Pons (tissue), 1 donor: ENCODE data around the gene KATNBL1.

Experiments
- DNase-seq: peaks from one replicate; pipeline ENCODE4 v3.0.0-alpha.2; 2016; ENCODE audit warnings: low spot score

The KATNBL1 gene

DNA sequence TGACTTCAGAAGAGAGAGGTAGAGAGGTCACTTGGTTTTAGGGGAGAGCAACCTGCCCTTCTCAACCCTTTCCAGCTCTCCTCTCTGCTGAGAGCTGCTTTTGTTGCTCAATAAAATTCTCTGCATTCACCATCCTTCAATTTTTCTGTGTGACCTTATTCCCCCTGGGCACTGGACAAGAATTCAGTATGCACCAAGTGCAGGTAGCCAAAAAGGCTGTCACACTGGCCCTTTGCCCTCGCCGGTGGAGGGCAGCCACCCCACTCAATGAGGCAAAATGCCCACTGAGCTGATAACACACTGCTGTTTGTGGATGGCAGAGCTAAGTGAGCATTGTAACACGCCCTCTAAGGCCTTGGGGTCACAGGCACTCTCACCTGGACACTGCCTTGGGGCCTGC is 95.2 kb downstream of the KATNBL1 start:
- no peak for DNase-seq

DNA sequence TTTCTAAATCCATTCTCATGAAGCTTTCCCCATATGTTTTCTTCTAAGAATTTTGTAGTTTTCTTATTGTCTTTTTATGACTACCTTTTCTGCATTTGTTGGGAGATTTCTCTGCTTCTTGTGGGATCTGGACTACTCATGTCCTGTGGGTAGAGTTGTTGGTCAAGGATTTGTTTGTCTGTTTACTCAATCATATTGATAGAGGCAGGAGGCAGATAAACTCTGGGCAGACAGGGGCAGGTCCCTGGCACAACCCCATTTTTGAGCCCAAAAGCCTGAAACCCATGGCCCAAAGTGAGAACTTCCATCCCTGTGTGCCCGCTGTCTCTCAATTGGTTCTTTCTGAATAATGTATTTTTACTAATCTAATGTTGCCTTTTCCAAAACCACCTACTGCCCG is 95.7 kb downstream of the KATNBL1 start:
- no peak for DNase-seq

- no peak for DNase-seq
Observed at GRCh38 chr15:34111488-34111887, 98.4 kb downstream of the KATNBL1 start.

DNA sequence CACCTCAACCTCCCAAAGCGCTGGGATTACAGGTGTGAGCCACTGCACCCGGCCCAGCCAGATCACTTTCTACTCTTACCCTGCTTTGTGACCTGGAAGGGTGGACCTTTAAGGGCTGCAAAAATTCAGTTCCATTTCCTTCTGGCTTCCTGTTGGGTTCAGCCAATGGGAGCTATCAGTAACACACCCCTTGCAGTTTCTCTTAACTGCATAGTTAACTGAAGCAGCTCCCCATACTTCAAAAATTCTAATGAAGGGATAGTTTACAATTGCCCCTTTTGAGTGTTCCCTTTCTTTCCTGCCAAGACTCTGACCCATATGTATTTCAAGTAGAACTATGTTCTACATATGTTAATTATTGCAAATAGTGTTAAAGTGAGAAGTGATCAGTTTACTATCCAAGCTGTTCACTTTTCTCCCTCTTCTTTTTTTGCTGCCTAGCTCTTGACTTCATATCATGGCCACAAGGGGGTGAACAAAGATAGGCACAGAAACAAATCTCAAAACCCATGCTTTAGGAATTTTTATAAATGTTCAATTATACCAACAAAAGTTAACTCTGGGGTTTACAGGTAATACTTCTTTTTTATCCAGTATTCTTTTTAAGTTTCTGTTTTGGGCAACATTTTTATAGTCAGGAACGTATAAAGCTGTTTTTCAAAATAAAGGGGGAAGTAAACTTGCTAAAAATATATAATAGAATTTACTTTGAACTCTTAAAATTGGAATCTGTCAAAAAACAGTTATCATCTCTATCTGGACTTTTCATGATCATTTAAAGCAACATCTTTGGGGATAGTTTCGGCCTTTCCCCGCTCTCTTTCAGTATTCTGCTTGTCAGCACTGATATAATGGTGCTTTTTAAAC is 99.9 kb downstream of the KATNBL1 start:
- peak; percentile 45 for DNase-seq

- no peak for DNase-seq
Observed at GRCh38 chr15:34107315-34107714, 102.6 kb downstream of the KATNBL1 start.

- no peak for DNase-seq
Observed at GRCh38 chr15:34106423-34106822, 103.5 kb downstream of the KATNBL1 start.

GRCh38 chr15:34102175-34102925 is 107.5 kb downstream of the KATNBL1 start:
- DNase-seq, result peak; percentile 14

GRCh38 chr15:34101366-34102174 is 108.3 kb downstream of the KATNBL1 start, which contains the start of the genes EMC7 and PGBD4:
TSS of gene EMC7 (minus strand) at chr15:34101862. CDS start at chr15:34101839, 23 bp downstream.
TSS of gene PGBD4 (plus strand) at chr15:34102083. CDS start at chr15:34102532, 449 bp downstream.
- peak; percentile 99 for DNase-seq

- DNase-seq, result no peak
Observed at GRCh38 chr15:34099914-34100313, 110.0 kb downstream of the KATNBL1 start.
